Adrenal gland (tissue), 5 donors: Measurements from ENCODE around the gene COL18A1.

Source experiments
- POLR2A ChIP-seq, 2 donors: fragments of 450-650 bp; IDR thresholded peaks; one replicate each; pipeline ENCODE4 v1.6.1; 2017; ENCODE audit warnings: antibody characterized with exemption in 2 of 2, mild to moderate bottlenecking in 2 of 2, moderate library complexity in 1 of 2
- TF ChIP-seq, protein P1 (sequence below), 6 experiments: fragments of 450-650 bp in 4 of 6; fragments of 200-600 bp in 2 of 6; sonication (generic) in 1 of 6; IDR thresholded peaks; 1 replicate in 5 of 6; 2 replicates in 1 of 6; pipeline versions ENCODE4 v1.5.1 to v1.8.0; 2016 to 2021; ENCODE audit warnings: antibody characterized with exemption in 6 of 6, mild to moderate bottlenecking in 2 of 6, moderate library complexity in 1 of 6
- donor health status: DM: no; HTN: no; CAD: no.

GRCh38 chr21:45450423-45451090 lies 45.6 kb downstream of the COL18A1 start:
- TF ChIP-seq, protein P1, sequence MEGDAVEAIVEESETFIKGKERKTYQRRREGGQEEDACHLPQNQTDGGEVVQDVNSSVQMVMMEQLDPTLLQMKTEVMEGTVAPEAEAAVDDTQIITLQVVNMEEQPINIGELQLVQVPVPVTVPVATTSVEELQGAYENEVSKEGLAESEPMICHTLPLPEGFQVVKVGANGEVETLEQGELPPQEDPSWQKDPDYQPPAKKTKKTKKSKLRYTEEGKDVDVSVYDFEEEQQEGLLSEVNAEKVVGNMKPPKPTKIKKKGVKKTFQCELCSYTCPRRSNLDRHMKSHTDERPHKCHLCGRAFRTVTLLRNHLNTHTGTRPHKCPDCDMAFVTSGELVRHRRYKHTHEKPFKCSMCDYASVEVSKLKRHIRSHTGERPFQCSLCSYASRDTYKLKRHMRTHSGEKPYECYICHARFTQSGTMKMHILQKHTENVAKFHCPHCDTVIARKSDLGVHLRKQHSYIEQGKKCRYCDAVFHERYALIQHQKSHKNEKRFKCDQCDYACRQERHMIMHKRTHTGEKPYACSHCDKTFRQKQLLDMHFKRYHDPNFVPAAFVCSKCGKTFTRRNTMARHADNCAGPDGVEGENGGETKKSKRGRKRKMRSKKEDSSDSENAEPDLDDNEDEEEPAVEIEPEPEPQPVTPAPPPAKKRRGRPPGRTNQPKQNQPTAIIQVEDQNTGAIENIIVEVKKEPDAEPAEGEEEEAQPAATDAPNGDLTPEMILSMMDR (IDR thresholded peaks at IDR 0.05): no peak
- no peak for TF ChIP-seq POLR2A (IDR thresholded peaks at IDR 0.05)
